GM11168 (cell line): ENCODE measurements around the gene ZBTB20.
"Not testable (repeated sequence)": the region's sequence is repeated elsewhere in the genome, so short reads cannot be mapped to it uniquely, and the experiment has no call there.

Experiments used
- in situ Hi-C: fragments of 300-500 bp; cut with MboI; formaldehyde crosslinking; loops from one replicate; pipeline ENCODE4 v1.12.0; 2022; ENCODE audit warnings: low sequenced_read_pairs; ENCODE audit not compliant: unreplicated experiment

ZBTB20 gene

GRCh38 chr3:114855839-114856238, 291.2 kb downstream of the ZBTB20 start:
- in situ Hi-C loops = no loop called here

- in situ Hi-C loops = no loop called here
Measured at GRCh38 chr3:114852966-114853365, 294.1 kb downstream of the ZBTB20 start.

DNA sequence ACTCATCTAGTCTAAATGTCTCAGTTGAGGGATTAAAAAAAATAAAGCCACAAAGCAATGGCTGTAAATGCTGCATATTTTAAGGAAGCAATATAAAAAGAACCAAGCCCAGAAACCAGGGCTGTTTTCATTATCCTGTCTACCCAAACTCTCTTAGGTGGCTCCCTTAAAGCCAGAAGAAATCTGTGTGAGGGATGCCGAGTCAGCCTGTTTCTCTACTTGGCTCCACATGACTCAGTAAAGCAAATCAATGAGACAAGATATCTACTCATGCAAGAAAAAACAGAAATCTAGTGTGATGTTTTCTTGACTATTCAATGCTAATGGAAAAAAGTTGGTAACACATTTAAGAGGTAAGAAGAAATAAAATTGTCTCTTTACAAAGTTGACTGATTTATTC, 296.2 kb downstream of the ZBTB20 start:
- in situ Hi-C loops = no loop called here

DNA sequence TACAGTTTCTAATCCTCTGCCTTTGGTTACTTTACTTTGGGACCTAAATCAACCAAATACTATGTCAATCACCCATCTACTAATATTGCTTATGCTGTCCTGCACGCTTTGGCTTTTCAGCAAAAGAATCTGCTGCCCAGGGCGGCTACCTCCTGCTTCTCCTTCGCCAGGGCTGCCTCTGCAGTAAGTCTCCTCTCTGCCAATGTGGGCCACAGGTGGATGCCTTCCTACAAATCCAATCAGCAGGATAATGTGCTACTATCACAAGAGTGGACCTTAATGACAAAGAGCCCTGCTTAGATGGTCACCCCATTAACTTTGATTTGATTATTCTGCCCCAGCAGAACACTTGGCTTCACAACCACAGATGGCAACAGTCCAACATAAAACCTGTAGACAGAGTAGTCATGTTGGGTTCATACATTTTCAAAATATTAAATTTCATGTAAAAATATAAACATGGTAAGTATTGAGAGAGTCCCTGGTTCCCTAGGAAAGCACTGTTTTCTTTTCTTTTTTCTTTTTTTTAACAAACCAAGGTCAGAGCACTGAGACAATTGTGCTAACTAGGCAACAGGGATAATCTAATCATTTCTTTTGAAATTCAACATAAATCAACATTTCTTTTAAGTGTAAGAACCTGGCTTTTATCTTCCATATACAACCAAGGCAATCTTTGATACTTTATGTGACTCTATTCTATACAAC, 298.3 kb downstream of the ZBTB20 start:
- in situ Hi-C loops = loop anchor here (25.0 kb wide), 3 partner anchors 239 to 964 kb away; no protein-coding TSS in a partner anchor

DNA sequence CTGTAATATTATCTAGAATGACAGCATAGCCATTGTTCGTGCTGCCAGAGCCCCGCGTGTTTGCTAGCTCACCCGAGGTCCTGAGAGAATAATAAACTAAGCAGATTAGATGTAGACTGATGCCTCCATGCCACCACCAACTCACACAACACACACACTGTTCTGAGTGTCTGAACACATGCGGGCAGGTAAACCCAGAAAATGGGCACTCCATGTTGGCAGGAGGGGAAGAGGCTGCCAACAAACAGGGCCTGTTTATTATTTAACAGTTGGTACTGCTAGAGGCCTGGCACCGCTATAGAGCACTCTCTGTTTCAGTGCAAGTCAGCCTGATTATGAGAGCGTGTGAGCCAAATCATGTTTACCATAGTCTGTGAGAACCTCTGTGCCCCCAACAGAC, 299.0 kb downstream of the ZBTB20 start:
- in situ Hi-C loops = loop anchor here (25.0 kb wide), 3 partner anchors 239 to 964 kb away; no protein-coding TSS in a partner anchor

DNA sequence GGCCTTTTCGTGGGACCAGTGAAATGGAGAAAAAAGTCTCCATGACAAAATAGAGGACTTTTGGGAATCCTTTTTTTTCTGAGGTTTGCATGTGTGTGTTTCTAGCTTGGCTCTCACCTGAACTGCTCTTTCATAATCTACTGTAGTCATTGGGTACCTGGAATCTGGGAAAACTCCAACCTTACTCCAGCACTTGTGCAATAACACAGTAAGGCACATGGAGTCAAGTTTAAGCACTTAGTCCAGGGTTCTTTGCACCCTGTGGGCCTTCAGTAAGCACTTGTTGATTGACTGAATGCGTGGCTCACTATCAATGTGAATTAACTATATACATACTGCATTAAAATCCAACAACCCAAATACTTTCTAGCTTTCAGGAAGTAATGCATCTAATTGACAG, 299.5 kb downstream of the ZBTB20 start:
- in situ Hi-C loops = loop anchor here (25.0 kb wide), 3 partner anchors 240 to 965 kb away; no protein-coding TSS in a partner anchor

GRCh38 chr3:114846779-114847178, 300.3 kb downstream of the ZBTB20 start:
- in situ Hi-C loops = loop anchor here (25.0 kb wide), 3 partner anchors 241 to 966 kb away; no protein-coding TSS in a partner anchor

DNA sequence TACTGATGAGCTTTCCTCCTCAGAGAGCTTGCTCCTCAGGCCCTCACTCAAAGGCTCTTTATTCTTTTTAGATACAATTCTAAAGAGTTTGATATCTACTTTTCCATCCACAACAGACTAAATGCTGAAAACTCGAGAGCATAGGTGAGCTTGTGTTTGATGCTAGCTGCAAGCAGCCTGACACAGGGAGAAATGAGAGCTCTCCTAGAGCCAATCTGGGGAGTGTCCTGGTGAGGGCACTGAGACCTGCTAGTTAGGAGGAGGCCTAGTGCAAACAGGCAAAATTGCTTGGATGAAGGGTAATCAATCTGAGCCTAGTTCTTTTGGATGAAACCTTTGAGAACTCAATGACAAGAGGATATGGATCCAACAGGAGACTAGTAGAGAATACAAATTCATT, 300.8 kb downstream of the ZBTB20 start:
- in situ Hi-C loops = loop anchor here (25.0 kb wide), 3 partner anchors 241 to 966 kb away; no protein-coding TSS in a partner anchor

DNA sequence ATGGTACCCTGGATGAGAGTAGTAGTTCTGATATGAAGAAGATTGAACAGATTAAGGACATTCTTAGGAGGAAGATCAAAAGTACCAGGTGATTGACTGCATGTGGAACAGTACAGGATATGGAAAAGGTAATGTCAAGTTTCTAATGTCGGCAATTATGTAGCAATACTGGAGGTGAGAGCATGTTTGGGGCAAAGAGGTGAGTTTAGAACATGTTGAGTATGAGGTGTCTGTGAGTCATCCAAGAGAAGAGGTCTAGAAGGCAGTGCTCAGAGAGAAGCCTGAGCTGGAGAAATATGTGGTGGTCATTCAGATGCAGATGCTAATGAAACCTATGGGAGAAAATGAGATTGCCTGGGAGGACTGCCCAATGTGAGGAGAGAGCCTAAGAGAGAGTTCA, 305.6 kb downstream of the ZBTB20 start:
- in situ Hi-C loops = loop anchor here (25.0 kb wide), 3 partner anchors 246 to 971 kb away; no protein-coding TSS in a partner anchor

DNA sequence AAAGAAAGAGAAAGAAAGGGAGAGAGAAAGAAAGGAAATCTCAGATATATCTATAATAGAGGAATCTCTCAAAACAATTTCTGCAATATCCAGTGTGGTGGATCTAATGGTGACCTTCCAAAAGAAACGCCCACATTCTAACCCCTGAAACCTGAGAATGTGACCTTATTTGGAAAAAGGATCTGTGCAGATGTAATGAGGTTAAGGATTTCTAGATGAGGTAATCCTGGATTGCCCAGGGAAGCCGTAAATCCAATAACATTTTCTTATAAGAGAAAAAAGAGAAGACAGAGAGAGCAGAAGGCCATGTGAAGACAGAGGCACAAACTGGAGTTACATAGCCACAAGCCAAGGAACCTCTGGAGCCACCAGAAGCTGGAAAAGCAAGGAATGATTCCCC, 307.6 kb downstream of the ZBTB20 start:
- in situ Hi-C loops = loop anchor here (25.0 kb wide), 3 partner anchors 248 to 973 kb away; no protein-coding TSS in a partner anchor

DNA sequence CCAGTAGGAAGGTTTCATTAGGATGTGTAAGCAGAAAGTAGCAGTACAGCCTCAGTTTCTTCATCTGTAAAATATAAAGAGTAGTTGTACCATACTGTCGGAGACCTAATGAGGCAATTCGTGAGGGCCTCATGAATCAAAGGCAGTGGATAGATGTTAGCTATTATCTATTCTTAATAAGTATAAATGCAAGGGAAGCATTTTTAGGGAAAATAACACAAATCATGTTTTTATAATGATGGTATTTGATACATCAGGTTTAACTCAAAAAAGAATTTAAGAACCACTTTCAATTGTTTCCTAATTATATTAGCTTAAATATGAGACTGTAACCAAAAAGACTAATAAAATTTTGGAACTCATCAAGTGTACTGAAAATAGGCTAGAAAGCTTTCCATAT, 309.1 kb downstream of the ZBTB20 start:
- in situ Hi-C loops = loop anchor here (25.0 kb wide), 3 partner anchors 249 to 974 kb away; no protein-coding TSS in a partner anchor

DNA sequence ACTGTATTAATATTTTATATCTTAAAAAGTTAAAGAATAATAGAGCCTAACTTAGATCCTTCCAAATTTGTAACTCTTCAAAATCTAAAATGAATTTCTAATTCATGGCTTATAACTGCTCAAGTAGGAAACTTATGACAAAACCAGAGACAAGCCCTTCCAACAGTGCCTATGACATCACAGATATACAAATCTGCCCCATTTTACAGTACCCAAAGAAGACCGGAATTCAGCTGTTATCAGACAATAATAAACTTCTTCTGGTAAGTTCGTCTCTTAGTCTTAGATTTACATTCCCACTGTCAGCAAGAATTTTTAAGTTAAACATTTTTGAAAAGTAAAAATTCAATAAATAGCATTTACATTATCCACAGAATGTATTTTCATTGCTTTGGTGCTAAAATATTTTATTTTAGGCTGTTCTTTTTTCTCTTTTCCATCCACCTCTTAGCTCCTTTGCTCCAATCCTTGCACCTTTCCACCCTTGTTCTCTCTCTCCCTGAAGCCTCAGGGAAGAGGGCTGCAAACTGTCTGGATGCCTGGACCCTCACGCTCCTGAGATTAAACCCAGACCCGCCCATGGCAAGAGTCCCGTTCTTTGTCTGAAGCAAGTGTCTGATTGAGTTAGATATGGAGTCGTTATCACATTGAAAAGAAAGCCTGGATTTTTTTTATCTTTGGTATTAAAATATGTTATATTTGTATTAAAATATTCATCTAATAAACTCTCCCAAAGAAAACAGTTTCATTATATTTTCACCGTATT, 312.7 kb downstream of the ZBTB20 start:
- in situ Hi-C loops = loop anchor here (25.0 kb wide), 3 partner anchors 253 to 978 kb away; no protein-coding TSS in a partner anchor

DNA sequence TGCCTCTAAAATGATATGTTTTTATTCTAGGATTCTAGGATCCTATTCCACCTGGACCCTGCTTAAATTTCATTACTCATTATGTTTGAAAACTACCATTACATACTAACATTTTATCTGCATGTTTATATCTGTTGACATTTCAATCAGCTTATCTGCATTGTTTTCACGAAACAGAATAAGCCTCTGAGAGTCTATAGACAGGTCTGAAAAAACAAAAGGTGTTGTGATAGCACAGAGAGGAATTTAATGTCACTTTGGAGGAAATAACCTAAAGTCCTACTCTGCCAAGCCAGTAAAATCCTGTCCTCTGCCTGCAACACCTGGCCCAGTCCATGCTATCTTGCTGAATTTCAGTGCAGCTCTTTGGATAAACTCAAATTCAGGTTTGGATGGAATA, 315.2 kb downstream of the ZBTB20 start:
- in situ Hi-C loops = loop anchor here (25.0 kb wide), 3 partner anchors 255 to 980 kb away; no protein-coding TSS in a partner anchor

DNA sequence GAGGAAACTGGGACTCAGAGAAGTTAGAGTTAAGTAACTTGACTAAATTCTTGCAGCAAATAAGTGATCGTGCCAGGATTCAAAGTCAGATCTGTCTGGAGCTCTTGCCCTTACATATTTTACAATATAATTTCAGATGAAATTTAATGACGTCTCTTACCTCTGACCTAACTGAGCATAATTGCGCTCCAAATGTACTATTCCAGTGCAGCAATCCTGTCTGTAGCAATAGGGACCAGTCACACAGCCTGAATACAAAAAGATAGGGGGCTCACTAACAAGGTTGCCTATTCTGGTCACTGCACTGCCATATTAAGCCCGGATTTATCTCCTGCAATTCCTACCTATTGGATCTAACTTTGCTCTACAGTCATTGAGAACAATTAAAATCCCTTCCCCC, 316.4 kb downstream of the ZBTB20 start:
- in situ Hi-C loops = loop anchor here (25.0 kb wide), 3 partner anchors 257 to 982 kb away; no protein-coding TSS in a partner anchor

- in situ Hi-C loops = loop anchor here (25.0 kb wide), 3 partner anchors 258 to 983 kb away; no protein-coding TSS in a partner anchor
Measured at GRCh38 chr3:114829783-114830182, 317.3 kb downstream of the ZBTB20 start.

GRCh38 chr3:114827495-114827894, 319.6 kb downstream of the ZBTB20 start:
- in situ Hi-C loops = loop anchor here (25.0 kb wide), 3 partner anchors 260 to 985 kb away; no protein-coding TSS in a partner anchor

- in situ Hi-C loops = no loop called here
Measured at GRCh38 chr3:114824014-114824413, 323.1 kb downstream of the ZBTB20 start.

- in situ Hi-C loops = no loop called here
Measured at GRCh38 chr3:114823061-114823460, 324.0 kb downstream of the ZBTB20 start.

DNA sequence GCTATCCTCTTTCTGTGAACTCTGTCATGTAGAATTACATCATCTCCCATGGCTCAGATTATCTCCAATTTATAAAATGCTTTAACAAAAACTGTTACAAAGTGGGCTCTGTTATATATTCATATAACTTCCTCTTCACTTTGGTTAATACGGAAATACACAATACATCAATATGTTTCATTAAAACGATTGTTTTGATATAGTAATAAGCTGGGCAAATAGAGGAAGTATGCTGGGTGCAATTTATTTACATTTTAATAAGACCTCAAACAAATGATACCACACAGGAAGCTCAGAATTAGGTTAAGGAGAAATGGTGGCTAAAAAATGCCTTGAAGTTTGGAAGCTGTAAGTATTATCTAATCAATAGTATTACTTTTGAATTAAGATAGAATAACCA, 331.0 kb downstream of the ZBTB20 start:
- in situ Hi-C loops = no loop called here

GRCh38 chr3:114812541-114813238, 334.4 kb downstream of the ZBTB20 start:
- in situ Hi-C loops = not testable (repeated sequence)
